Colon (tissue), 2 donors: ENCODE measurements around the gene ZNF235.
"Not testable (repeated sequence)": the region's sequence is repeated elsewhere in the genome, so short reads cannot be mapped to it uniquely, and the experiment has no call there.

Experiments
- FAIRE-seq: peaks from 2 replicates; lab custom pipeline; 2012; peaks lifted over from hg19 to GRCh38; lab: Jason Lieb, UNC
- donor health status: control.
- donor health status: control.

The ZNF235 gene

GRCh38 chr19:44304659-44305193 lies at the start of gene ZNF235:
TSS of gene ZNF235 (minus strand) at chr19:44305025. CDS start at chr19:44303404, 1,621 bp downstream.
- peak; percentile 57 for FAIRE-seq

- no peak for FAIRE-seq
These were observed 41.7 kb upstream of the ZNF235 start for GRCh38 chr19:44346556-44346955.

GRCh38 chr19:44345959-44346358 lies 41.1 kb upstream of the ZNF235 start:
- FAIRE-seq: no peak

GRCh38 chr19:44344255-44344654 lies 39.4 kb upstream of the ZNF235 start:
- FAIRE-seq: no peak

- FAIRE-seq: no peak
These were observed 37.0 kb upstream of the ZNF235 start for GRCh38 chr19:44341794-44342193.

GRCh38 chr19:44334639-44335038 lies 29.8 kb upstream of the ZNF235 start:
- not testable (repeated sequence) for FAIRE-seq

GRCh38 chr19:44332145-44332544 lies 27.3 kb upstream of the ZNF235 start:
- FAIRE-seq: no peak

- no peak for FAIRE-seq
These were observed 11.1 kb upstream of the ZNF235 start for GRCh38 chr19:44315883-44316282.

GRCh38 chr19:44313231-44313630 lies 8.4 kb upstream of the ZNF235 start:
- no peak for FAIRE-seq

GRCh38 chr19:44308011-44308410 lies 3.2 kb upstream of the ZNF235 start:
- no peak for FAIRE-seq

- no peak for FAIRE-seq
These were observed 1.5 kb upstream of the ZNF235 start for GRCh38 chr19:44306283-44306682.

GRCh38 chr19:44305457-44305856 lies 632 bp upstream of the ZNF235 start:
- FAIRE-seq: no peak

- no peak for FAIRE-seq
These were observed 753 bp downstream of the ZNF235 start for GRCh38 chr19:44303976-44304568.

GRCh38 chr19:44303320-44303719 lies 1.5 kb downstream of the ZNF235 start:
- FAIRE-seq: no peak

GRCh38 chr19:44284968-44285367 lies 19.9 kb downstream of the ZNF235 start:
- FAIRE-seq: no peak

- no peak for FAIRE-seq
These were observed 22.0 kb downstream of the ZNF235 start for GRCh38 chr19:44282846-44283245.

- no peak for FAIRE-seq
These were observed 23.9 kb downstream of the ZNF235 start for GRCh38 chr19:44280916-44281315.

- FAIRE-seq: no peak
These were observed 26.6 kb downstream of the ZNF235 start for GRCh38 chr19:44278181-44278690.

GRCh38 chr19:44277331-44277730 lies 27.5 kb downstream of the ZNF235 start:
- FAIRE-seq: no peak

GRCh38 chr19:44260695-44261446 lies 44.0 kb downstream of the ZNF235 start:
- no peak for FAIRE-seq

GRCh38 chr19:44260343-44260681 lies 44.5 kb downstream of the ZNF235 start:
- FAIRE-seq: no peak

GRCh38 chr19:44258835-44259413 lies 45.9 kb downstream of the ZNF235 start:
- FAIRE-seq: no peak

GRCh38 chr19:44258136-44258535 lies 46.7 kb downstream of the ZNF235 start:
- FAIRE-seq: no peak
